Activated CD8-positive, alpha-beta memory T cell treated with anti-CD3 and anti-CD28 coated beads for 48 hours (primary cell): Measurements from ENCODE around the gene APLP2.
"Not testable (repeated sequence)": the region's sequence is repeated elsewhere in the genome, so short reads cannot be mapped to it uniquely, and the experiment has no call there.

Source experiments
- DNase-seq, 3 experiments: peaks; one replicate each; pipeline ENCODE4 v3.0.0-alpha.2; 2020; ENCODE audit warnings: low read depth in 2 of 3, low spot score in 2 of 3

APLP2 gene

DNA sequence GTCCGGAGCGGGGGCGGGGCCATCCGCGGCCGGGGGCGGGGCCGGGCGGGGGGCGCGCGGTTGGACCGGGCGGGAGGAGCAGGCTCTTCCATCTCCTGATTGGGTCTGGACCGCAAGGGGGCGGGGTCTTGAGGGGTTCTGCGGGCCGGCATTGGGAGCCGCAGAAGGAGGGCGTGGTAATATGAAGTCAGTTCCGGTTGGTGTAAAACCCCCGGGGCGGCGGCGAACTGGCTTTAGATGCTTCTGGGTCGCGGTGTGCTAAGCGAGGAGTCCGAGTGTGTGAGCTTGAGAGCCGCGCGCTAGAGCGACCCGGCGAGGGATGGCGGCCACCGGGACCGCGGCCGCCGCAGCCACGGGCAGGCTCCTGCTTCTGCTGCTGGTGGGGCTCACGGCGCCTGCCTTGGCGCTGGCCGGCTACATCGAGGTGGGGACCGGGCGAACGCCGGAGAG lies at the start of gene APLP2:
TSS of gene APLP2 (plus strand) at position 236 of the 450 bp plus-strand sequence. CDS start at position 320, 84 bp downstream.
- DNase-seq: peak; percentile 74 to 91 (median 89)

GRCh38 chr11:130020323-130020722 lies 49.4 kb upstream of the APLP2 start:
- DNase-seq: no peak

- not testable (repeated sequence) for DNase-seq
These were observed 48.1 kb upstream of the APLP2 start for GRCh38 chr11:130021606-130022005.

- no peak for DNase-seq
These were observed 46.9 kb upstream of the APLP2 start for GRCh38 chr11:130022799-130023198.

- no peak for DNase-seq
These were observed 46.5 kb upstream of the APLP2 start for GRCh38 chr11:130023204-130023603.

DNA sequence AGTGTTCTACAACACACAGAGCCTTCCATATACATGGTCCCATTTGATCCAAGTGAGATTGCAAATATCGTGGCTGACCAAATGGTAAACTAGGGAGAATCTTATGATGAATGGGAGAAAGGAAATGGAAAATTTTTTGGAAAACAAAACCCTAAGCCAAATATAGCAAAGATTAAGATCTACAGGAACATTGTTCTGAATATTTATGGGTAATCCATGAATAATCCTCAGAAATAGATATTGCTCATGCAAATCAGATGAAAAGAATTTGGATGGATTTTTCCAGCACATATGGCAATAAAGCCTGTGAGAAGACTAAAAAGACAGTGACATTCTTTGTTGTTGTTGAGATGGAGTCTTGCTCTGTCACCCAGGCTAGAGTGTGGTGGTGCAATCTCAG lies 45.3 kb upstream of the APLP2 start:
- no peak for DNase-seq

DNA sequence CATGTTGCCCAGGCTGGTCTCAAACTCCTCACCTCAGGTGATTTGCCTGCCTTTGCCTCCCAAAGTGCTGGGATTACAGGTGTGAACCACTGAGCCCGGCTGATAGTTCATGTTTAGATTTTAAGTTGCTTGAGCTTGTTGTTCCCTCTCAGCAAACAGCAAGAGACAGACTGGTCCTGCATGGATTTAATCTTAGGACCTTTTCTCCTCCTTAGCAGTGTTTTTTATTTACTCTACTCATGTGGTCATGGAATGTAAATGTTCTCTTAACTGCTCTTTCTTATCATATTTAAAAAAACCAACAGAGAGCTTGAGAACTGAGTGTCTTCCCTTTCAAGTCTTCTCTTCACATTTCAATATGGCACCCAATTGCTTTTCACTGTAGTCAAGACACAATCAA lies 44.3 kb upstream of the APLP2 start:
- DNase-seq: no peak

- DNase-seq: no peak
These were observed 40.6 kb upstream of the APLP2 start for GRCh38 chr11:130029137-130029536.

DNA sequence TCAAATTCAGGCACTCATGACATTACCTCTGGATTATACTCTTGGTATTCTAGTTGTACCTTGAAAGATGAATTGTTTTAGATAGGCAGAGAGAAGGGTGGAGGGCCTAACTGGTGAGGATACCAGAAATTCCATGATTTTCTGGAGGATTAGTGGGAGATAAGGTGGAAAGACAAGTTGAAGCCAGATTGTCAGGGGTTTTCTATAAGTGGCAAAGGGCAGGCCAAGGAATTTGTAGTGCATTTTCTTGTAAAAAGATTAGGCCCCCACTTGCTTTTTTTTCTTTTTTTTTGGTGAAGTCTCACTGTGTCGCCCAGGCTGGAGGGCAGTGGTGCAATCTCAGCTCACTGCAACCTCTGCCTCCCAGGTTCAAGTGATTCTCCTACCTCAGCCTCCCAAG lies 38.6 kb upstream of the APLP2 start:
- DNase-seq: no peak

DNA sequence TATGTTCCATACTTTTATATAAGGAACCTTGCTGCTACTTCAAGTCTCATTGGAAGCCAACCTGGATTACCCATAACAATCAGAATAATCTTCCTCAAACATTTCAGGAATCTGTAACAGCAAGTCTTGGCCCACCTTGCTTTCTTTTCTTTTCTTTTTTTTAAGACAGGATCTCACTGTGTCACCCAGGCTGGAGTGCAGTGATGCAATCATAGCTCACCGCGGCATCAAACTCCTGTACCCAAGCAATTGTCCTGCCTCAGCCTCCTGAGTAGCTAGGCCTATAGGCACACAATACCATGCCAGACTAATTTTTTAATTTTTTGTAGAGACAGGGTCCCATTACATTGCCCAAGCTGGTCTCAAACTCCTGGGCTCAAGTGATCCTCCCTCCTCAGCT lies 37.7 kb upstream of the APLP2 start:
- no peak for DNase-seq

- no peak for DNase-seq
These were observed 36.8 kb upstream of the APLP2 start for GRCh38 chr11:130032931-130033330.

DNA sequence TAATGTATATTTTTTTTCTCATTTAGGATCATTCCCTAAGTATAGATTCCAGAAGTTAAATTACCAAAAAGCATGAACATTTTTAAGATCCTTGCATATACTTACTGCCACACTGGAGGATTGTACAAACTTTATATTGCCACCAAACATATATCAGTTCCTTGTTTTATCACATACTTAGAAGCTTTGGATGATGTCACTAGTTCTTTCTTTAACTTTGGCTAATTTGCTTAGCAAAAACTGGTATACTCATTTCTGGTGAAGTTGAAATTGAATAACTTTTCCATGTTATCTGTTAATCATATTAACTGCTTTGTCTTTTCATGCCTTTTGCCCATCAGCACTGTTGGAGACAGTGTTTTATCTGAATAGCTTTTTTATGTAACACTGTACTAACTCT lies 35.5 kb upstream of the APLP2 start:
- DNase-seq: no peak

DNA sequence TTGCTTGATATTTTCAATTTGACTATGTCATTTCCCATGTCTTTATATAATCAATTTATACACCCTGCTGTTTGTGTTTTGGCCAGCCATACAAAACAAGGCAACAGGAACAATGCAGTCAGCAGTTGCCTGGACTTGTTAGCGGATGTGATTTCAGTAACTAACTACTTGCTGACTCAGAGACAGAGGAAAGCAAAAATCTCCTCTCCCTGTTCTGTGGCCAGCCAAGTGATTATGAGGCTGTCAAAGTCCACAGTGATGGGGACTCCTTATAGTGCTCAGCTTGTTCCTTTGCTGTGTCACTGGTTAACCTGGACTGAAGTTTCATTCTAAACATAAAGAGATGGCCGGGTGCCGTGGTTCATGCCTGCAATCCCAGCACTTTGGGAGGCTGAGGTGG lies 32.6 kb upstream of the APLP2 start:
- no peak for DNase-seq

GRCh38 chr11:130037881-130038585 lies 31.7 kb upstream of the APLP2 start:
- no peak for DNase-seq

- DNase-seq: no peak
These were observed 29.3 kb upstream of the APLP2 start for GRCh38 chr11:130040281-130040940.

- DNase-seq: no peak
These were observed 27.6 kb upstream of the APLP2 start for GRCh38 chr11:130042093-130042591.

DNA sequence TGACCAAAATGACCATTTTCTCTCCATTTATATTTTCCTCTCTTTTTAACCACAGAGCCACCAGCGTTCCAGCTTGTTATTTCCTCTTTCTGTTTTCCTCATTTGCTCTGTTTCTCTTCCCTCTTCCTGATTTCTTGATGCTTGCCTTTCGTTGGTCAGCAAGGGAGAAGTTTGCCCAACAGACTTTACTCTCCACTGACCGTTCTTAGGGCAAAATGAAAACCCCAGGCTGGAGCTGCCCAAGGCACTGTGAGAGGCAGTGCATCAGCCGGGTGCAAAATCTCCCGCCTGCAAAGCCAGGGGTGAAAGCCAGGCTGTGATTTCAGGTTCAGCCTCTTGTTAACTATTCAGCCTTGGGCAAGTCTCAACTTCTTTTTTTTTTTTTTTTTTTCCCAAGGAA lies 26.1 kb upstream of the APLP2 start:
- no peak for DNase-seq

GRCh38 chr11:130047141-130047540 lies 22.6 kb upstream of the APLP2 start:
- no peak for DNase-seq

DNA sequence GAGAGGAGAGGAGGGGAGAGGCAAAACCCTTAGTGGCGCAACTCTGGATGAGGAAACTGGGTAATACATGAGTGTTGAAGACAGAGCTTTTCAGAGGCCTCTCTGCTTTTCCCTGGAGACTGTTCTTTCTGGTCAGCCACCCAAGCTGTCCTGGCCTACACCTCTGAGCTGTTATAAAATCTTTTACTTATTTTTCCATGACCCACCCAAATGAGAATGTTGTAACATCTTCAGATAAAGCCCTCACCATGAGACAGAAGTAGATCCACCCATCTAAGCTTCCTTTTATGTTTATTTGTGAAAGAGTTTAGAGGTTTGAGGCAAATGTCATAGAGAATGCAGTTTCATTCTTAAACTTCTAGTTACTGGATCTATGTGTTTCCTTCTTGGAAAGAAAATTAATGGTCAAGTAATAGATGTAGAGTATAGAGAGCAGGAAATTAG lies 20.3 kb upstream of the APLP2 start:
- DNase-seq: no peak

DNA sequence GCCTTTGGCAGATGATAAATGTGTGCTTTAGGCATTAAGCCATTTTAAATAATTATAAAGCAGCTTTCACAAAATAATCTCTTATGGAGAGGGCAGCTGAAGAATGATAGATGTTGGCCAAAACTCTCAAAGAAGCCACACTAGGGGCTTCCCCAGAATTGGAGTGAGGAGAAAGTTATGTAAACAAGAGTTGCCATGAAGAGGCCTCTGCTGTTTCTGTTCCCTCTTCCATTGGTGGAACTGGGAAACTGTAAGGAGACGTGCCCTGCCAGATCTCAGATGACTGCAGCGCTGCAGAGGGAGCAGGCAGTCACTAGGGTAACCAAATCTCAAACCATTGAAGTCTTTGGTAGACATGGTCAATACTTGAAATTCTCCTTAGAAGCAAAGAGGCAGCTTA lies 19.4 kb upstream of the APLP2 start:
- DNase-seq: no peak

GRCh38 chr11:130051082-130051481 lies 18.6 kb upstream of the APLP2 start:
- no peak for DNase-seq

GRCh38 chr11:130052567-130052966 lies 17.1 kb upstream of the APLP2 start:
- DNase-seq: no peak

DNA sequence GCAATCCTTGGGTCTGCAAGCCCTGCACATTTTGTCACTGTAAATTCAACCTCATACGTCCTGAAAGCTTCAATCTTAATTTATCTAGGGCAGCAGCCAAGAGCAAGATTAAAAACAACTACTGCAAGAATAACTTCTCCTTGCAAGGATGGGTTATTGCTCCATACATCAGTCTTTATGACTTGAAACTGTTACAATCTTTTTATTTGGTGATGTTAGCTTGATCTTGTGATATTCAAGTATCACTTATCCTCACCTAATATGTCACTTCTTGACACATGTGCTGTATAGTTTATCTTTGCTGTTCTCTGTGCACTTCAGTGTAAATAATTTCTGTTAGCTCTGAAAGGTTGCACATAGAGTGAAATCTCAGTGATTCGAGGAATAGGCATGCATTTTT lies 14.7 kb upstream of the APLP2 start:
- DNase-seq: no peak
